Embryonic facial prominence (tissue), 1 donor: ENCODE data around the gene SLC6A12.
"Not testable (repeated sequence)": the region's sequence is repeated elsewhere in the genome, so short reads cannot be mapped to it uniquely, and the experiment has no call there.

Source experiments
- DNase-seq: peaks from one replicate; pipeline ENCODE4 v3.0.0-alpha.2; 2016; ENCODE audit errors: extremely low spot score

Gene SLC6A12

DNA sequence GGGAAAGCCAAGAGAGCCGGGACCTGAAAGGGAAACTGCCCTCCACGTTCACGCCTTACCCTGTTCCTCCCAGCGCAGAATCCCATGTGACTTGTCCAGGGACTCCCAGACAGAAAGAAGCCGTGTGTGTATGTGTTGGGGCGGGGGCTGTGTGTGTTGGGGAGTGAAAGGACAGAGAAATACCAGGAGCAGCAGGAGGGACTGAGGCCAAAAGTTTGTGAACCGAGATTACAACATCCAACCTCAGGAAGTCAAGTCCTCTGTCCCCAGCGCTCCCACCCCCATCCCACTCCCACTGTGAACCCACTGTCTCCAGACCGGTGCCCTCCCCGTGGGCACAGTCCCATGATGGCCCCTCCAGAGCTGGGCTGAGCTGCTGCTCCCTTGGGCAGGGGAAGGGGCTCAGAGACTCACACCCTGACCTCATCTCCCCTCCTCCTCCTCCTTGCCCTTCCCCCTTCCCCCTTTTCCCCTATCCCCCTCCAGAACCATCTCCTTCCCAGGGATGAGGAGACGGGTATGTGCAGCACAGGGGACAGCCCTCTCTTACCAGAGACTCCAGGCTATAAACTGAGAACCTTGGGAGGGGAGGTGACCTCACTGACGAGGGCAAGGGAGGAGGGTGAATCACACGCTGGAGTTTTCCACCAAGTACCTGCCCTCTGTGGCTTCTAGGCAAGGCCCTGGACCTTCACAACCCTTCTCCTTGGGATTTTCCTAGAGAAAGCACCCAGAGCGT, at the start of gene SLC6A12:
SLC6A12 (minus strand) TSS at position 155 of the 739 bp plus-strand sequence. CDS start 4,171 bp downstream, outside the sequence.
- no peak for DNase-seq

GRCh38 chr12:263574-263973, 49.6 kb upstream of the SLC6A12 start:
- no peak for DNase-seq

DNA sequence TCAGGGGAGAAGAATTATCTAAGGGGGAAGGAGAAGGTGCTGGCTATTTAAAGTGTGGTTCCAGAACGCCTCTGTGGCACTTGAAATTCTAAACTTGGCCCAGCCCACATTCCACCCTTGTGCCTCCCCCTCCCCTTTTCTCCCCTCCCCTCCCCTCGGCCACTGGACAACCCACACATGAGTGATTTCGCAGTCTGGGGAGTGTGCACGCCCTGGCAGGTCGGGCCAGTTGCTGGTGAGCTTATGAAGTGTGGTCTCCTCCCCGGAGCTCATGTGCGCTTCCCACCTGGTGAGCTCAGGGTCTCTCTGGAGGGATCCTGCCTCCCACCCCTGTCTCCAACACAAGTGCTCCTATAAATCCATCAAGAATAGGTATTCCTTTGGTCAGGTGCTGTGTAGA, 48.9 kb upstream of the SLC6A12 start, which contains the start of gene SLC6A13:
SLC6A13 (minus strand) TSS at position 20 of the 400 bp plus-strand sequence. CDS start 2,784 bp downstream, outside the sequence.
- DNase-seq, result no peak

DNA sequence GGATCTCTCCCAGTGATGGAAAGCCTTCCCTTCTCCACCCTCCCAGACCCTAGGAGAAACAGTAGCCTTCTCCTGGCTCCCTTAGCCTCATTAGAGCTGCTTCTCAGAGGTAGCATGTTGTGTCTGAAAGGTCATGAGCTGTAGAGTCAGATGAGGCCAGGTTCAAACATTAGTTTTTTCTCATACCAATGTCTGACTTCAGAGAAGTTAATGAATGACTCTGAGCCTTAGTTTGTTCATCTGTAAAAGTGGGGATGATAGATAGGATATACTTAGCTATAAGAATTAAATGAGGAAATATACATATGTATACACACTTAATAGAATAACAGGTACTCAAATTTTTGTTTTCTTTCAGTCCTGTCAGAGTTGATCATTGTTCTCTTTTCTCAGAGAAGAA, 48.2 kb upstream of the SLC6A12 start:
- no peak for DNase-seq

DNA sequence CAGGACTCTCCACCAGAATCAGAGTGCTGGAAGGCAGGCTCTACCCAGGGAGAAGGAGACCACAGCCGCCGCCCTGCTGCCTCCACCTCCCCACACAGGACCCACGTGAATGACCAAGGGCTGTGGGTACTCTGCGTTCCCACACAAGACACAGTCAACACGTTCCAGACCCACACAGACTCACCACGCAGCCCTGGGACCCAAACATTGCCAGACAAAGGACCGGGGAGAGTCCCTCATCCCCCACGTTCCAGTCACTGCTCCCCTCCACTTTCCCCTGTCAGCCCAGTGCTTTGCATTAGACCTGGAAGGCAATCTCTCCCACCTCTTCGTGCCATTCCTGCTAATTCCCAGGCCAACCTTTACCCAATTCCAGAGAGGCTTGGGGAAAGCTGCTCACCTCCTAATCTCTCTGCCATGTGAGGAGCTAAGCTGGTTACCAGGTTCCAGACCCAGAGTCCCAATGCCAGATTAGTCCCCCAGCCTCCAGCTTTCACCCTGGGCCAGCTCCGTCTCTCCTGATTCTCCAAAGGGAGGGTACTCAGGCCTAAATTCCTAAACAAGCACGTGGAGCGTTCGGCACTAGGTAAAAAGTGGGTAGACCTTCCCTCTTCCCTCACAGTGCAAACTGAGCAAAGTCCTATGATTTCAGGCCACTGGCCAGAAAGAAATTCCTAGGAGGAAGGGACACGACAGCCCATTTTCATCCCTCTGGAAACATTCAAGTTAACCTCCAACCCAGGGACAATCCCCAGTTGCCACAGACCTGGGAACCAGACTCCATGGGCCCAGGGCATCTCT, 43.8 kb upstream of the SLC6A12 start:
- DNase-seq, result no peak

- DNase-seq, result no peak
Measured at GRCh38 chr12:256958-257357, 43.0 kb upstream of the SLC6A12 start.

DNA sequence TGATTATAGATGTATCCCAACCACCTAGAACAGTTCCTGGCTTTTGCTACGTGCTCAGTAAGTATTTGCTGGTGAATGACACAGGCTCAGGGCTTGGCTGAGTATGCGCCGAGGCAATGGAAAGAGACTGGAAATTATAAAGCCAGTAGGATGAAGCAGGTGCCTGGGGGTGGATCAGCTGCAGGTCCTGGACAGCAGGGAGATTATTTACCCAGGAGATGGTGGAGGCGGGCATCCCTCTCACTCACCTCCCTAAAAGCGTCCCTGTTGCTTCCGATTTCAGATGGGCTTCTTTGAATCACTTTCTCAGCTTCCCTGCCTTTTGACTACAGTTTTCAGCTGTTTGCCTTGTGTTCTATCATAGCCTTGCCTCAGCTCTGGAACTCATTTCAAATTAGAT, 42.3 kb upstream of the SLC6A12 start:
- DNase-seq, result no peak

DNA sequence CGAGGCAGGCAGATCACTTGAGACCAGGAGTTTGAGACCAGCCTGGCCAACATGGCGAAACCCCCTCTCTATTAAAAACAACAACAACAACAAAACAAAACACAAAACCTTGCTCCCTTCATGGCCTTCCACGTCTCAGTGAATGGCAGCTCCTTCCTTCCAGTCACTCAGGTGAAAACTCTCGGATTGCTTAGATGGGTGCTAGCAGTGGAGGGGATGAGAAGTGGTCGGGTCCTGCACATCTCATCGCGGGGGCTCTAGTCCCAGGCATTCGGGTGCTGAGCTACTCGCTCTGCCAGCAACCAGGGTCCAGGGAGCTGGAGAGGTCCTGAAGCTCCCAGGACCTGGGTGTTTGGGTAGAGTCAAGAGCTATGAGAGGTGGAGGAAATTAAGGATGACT, 41.0 kb upstream of the SLC6A12 start:
- no peak for DNase-seq

- DNase-seq, result no peak
Measured at GRCh38 chr12:254039-254438, 40.1 kb upstream of the SLC6A12 start.

DNA sequence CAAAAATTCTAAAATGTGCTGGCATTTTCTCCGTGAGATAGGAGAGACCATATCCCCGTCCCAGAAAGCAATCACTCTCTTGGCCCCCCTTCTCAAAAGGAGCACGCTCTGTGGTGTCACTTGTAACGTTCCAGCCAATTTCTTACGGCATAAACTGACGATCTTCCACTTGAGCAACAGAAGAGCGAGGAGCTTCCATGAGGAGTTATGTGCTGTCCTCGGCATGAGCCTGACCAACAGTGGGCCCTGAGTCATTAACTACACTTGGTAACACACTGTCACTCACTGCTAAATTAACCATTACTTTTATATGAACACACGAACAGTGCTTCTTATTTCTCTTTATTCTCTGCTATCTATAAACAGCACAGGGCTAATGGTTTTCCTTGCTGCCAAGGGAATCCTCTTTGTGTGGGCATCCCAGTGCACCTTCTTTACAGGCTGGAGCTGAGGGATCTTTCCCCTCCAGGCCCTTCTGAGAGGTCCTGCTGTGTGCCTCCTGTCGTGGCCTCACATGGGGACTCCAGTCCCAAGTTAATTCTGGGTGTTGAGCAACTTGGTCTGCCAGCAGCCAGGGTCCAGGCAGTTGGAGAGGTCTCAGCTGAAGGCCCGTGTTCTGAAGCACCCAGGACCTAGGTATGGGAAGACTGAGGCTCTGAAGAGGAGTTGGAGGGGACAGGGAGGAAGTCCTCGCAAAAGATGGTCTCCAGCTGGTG, 39.3 kb upstream of the SLC6A12 start:
- DNase-seq, result no peak

DNA sequence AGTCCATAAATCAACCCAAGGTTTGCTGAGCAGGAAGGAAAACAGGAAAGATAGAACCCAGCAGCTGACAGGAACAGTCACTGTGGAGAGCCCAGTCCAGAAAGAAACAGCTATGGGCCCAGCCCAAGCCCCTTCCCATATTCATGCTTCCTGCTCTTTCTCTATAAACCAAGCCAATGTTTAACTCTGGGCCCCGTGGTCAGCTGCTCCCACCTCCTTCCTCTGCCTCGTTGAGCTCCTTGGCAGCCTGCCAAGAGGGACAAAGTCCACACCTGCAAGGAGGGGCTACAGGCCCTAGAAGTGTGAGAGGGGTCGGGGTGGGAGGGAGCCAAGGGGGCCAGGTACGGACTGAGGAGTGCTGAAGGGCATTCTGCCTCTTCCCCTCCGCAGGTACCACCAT, 38.7 kb upstream of the SLC6A12 start:
- DNase-seq, result no peak

DNA sequence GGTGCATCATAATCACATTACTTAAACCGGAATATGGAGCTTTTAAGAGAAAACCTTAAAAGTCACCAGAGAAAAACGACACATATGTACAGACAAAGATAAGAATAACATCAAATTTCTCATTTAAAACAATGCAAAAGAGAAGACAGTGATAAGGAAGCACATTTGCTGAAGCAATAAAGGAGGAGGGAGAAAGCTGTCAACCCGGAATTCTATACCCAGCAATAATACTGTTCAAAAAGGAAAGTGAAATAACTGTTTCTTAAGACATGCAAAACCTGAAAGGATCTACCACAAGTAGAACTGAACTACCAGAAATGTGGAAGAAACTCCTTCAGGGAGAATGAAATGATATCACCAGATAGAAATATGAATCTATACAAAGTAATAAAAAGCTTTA, 33.3 kb upstream of the SLC6A12 start:
- no peak for DNase-seq

DNA sequence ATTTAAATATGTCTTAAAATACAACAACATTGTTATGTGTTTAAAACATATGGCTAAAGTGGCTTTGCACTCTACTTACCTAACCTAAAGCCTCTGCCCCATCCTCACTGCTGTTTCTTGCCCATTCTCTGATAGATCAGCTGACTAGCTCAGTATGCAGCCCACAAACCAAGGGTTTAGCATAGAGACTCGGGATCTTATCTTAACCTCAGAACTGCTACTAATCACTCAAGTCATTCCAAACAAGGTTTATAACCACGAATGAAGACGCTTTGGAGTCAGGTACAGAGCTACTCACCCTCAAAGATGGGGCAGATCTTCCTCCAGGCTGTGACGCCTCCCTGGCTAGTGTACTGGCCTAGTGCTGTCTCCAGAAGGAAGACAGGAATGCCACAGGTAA, 29.4 kb upstream of the SLC6A12 start:
- no peak for DNase-seq

DNA sequence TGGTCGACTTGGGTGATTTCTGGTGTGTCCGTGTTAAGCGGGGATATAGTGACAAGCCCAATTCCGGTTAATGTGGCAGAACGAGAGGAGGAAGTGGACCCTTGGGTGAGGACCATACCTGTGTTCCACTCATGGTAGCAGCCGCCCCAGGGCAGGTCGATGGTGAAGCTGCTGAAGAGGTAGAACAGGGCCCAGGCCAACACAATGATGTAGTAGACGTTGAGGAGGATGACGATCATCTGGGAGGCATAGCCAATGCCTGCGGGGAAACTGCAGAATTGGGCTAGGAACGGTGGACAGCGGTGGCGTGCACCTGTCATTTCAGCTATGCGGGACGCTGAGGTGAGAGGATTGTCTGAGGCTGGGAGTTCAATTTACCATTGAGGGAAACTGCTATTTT, 28.5 kb upstream of the SLC6A12 start:
- DNase-seq, result no peak

DNA sequence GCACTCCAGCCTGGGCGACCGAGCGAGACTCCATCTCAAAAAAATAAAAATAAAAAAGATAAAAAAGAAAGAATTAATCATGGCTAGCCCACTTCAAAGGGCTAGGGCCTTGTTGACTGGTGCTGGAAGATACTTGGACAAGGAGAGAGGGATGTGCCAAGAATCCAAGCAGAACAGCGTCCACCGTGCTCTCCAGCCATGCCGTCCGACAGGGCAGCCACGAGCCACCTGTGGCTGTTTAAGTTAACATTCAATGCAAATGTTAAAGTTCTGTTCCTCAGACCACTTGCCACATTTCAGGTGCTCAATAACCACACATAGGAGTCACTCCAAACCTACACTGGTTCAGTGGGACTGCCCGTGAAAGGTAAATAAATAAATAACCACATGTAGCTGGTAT, 27.3 kb upstream of the SLC6A12 start:
- no peak for DNase-seq

- no peak for DNase-seq
Measured at GRCh38 chr12:240566-240965, 26.6 kb upstream of the SLC6A12 start.

- DNase-seq, result no peak
Measured at GRCh38 chr12:238736-239398, 24.9 kb upstream of the SLC6A12 start.

GRCh38 chr12:238116-238515, 24.2 kb upstream of the SLC6A12 start:
- no peak for DNase-seq

DNA sequence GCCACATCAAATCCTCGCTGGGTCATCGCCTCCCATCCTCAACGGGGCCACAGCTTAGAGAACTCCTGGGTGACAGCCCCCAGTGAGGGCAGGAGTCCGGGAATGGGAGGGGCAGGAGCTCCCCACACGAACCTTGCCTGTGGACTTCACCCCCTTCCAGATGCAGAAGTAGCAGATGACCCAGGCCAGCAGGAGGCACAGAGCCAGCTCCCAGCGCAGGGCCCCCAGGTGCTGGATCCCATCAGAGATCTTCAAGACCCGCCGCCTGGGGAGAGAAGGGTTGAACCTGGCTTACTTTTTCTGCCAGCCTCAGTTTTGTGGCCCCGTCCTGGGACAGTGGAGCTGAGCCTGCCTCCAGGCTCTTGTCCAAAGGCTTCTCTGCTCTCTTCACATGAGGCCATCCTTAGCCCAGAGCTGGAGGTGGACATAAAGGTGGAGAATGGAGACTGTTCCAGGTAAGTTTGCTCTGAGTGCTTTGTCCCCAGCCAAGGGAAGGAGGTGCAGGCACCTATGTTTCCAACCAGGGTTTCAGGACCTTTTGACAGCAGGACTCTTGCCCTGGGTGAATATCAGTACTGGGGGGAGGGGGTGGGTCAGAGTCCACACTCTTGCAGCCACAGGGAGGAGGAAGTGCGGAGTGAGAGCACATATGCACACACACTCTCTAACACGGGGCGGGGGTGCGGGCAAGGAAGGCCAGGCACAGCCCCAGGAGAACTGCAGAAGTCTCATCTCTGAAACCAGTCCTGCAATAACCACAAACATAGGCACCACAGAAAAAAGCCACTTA, 23.3 kb upstream of the SLC6A12 start:
- no peak for DNase-seq

- DNase-seq, result no peak
Measured at GRCh38 chr12:236445-236844, 22.5 kb upstream of the SLC6A12 start.

DNA sequence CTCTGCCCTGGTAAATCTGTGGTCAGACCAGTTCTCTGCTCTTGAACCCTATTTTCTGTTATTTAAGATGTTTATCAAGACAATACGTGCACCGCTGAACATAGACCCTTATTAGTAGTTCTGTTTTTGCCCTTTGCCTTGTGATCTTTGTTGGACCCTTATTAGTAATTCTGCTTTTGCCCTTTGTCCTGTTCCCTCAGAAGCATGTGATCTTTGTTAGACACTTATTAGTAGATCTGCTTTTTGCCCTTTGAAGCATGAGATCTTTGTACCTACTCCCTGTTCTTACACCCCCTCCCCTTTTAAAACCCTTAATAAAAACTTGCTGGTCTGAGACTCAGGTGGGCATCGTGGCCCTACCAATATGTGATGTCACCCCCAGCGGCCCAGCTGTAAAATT, 22.0 kb upstream of the SLC6A12 start:
- not testable (repeated sequence) for DNase-seq
